LNCAP (cell line): ENCODE measurements around the gene SPATA13.

ENCODE experiments used
- TF ChIP-seq, protein P1 (sequence below): fragments of 450-650 bp; IDR thresholded peaks from 2 replicates; pipeline ENCODE4 v1.5.1; 2017; ENCODE audit warnings: mild to moderate bottlenecking

The SPATA13 gene

DNA sequence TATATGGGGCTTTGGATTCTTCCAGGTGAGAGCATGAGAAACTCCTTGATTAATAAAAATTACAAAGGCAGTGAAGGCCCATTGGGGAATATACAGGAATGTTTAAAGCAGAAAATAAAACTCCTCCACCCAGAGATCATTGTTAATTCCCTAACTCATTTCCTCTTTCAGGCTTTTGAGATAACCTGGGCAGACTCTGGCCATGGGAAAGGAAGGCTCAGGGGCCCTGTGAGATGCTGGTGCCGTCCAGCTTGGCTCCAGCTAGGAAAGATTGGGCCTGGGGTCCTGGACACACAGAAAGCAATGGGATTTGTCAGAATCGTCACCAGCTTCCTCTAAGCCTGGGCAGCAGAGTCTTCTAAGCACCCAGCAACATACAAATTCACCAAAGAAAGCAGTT is 36.8 kb upstream of the SPATA13 start:
- TF ChIP-seq, protein P1, sequence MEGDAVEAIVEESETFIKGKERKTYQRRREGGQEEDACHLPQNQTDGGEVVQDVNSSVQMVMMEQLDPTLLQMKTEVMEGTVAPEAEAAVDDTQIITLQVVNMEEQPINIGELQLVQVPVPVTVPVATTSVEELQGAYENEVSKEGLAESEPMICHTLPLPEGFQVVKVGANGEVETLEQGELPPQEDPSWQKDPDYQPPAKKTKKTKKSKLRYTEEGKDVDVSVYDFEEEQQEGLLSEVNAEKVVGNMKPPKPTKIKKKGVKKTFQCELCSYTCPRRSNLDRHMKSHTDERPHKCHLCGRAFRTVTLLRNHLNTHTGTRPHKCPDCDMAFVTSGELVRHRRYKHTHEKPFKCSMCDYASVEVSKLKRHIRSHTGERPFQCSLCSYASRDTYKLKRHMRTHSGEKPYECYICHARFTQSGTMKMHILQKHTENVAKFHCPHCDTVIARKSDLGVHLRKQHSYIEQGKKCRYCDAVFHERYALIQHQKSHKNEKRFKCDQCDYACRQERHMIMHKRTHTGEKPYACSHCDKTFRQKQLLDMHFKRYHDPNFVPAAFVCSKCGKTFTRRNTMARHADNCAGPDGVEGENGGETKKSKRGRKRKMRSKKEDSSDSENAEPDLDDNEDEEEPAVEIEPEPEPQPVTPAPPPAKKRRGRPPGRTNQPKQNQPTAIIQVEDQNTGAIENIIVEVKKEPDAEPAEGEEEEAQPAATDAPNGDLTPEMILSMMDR = no peak

DNA sequence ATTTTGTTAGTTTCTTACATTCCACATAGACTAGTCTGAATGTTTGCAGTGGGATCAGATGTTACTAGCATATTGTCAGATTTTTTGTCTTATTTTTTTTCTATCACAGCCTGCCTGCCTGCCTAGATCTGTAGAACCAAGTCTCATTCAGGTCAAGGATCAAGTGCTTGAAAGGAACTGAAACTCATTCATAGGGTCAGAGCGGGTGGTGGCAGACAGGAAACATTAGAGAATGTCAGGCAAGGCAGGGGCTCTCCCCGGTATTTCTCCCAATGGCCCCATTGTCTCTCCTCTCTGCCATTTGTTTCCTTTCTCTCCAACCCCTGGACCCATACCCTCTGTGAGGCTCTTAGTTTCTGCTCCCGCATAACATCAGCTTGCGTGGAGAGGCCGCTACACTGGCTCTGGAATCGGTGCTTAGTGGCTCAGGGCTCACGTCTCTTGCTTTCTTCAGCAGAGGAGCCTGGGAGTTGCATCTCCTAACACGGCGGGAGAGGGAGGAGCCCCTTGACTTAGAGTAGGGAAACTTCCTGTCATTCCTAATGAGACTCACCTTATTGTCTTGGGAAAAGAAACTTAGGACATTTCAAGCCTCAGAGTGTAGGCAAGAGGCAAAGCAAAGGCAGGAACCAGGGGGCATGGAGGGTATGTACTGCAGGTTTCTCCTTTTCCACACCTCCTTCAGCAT is 35.6 kb upstream of the SPATA13 start:
- TF ChIP-seq, protein P1 = no peak

DNA sequence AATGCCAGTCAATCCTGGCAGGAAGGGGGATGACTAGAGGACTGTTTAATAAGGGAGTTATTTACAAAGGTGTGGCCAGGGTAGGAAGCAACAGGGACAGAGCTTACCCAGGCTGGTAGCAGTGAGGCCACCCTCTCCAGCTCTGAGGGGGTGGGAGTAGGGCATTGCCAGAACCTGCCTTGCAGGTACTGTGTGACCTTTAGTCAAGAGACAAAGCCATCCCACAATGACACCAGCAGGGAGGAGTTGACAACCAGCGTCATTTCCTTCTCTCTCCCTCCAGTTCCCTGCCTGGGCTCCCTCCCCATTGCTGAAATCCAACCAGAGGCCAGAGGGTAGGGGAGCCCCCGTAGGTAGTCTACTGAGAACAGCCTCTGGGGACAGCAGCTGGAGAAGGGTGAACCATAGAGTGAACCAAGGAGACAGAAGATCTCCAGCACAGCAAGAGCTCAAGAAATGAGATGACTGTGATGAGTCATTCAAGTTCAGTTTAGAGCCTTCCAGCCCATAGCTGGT is 33.3 kb upstream of the SPATA13 start:
- TF ChIP-seq, protein P1 = no peak

DNA sequence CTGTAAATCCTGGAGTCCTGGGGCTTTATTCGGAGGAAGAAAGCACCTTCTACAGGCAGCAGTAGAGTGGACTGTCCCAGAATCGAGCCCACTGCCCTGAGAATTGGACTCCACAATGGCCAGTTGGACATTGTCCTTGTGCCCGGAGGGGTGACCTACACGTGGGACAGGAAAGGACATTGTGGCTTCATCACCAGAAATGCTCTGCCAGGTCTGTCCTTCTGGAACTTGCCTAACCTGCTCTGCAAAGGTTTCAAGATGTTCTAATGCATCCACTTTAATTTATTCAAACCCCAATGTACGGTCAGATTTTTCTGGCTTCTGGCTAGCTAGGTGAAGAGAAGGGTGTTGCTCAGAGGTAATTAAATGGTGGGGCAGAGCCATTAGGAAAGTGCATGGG is 32.4 kb upstream of the SPATA13 start:
- TF ChIP-seq, protein P1 = no peak

DNA sequence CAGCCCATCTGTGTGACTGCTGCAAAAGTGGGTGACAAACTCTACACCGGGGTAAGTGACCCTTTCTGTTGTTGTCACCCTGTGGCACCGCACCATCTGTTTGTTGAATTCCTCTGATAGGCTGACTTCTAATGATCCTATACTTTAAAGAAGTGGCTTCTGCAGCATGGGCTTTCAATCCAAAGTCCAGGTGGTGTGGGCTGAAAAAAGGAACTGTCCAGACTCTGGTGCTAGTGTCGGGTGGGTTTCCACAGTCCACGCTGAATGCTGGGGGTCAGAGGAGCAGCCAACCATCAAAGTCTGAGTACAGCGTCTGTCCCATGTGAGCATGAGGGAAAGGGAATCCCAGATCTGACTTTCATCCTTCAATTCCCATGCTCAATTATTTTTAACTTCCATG is 31.6 kb upstream of the SPATA13 start:
- TF ChIP-seq, protein P1 = no peak

DNA sequence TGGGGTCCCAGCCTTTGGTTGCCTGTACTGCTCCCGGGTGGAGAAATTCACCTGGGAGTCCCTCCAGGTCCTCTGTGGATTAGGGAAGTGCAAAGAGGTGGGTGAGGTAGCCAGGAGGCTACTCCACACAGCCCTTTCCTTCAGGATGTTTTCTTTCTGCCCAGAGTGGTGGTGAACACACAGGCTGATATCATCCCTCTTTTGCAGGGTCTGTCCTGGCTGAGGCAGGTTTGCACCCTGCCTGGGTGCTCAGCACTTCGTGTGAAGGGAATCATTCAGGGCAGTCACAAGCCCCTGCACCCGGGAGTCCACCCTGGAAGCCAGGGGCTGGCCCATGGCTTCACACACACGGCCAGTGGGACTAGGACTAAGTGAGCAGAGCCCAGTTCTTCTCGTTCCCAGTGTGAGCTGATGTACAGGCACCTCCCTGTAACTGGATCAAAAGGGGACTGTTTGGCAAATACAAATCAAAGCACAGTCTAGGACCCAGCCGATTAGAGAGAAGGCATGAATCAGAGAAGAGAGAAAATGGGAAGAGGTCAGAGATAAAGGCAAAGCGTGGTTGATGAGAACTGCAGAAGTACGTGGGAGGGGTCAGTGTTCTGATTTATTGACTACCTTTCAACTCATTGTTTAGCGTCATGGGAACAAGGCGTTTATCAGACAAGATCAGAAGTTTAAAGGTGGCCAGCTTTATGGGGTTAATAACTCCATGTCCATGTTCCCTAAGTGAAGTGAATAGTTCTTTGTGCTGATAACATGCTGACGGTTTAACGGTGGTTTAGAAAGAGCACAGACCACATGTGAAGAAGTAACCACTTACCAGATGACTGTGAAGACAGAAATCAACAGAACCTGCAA is 30.4 kb upstream of the SPATA13 start:
- TF ChIP-seq, protein P1 = no peak

DNA sequence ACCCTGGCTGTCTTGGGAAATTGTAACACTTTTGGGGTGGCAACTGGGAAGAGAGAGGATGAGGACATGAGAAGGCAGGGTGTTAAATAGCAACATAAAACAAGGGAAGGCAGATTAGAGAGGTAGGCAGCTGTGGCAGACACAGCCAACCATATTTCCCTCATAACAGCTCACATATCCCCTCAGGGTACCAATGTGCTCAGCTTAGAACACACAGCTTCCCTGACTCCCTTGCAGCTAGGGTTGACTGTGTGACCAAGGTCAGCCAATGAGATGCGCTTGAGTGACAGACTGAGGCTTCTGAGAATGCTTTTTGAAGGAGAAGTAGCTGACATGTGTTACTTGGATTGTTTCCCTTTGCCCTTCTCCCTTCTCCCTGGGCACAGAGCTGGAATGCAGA is 28.8 kb upstream of the SPATA13 start:
- TF ChIP-seq, protein P1 = no peak
